WTC11 (cell line): ENCODE results near the gene FADD. TPM values are rescaled to one million over a fixed set of nuclear protein-coding genes. Genes with fewer than 3 reads are reported as not detected.

Experiments used
- ATAC-seq: fragments of 200-7000 bp; cut with Tn5 transposase; 2 replicates; pipeline ENCODE4 v1.10.0; 2021; ENCODE audit warnings: mild to moderate bottlenecking, moderate library complexity
- CTCF ChIA-PET: fragments of 300-600 bp; sonication (Branson Sonifier 250); formaldehyde crosslinking; loops from one replicate; lab custom pipeline; 2021; ENCODE audit warnings: antibody characterized with exemption; lab: Charles Lee
- POLR2A ChIA-PET: fragments of 350-600 bp; sonication (Branson Sonifier 250); formaldehyde crosslinking; loops from one replicate; lab custom pipeline; 2021; ENCODE audit warnings: antibody characterized with exemption; lab: Charles Lee
- DNase-seq: peaks from one replicate; pipeline ENCODE4 v3.0.0; 2021; ENCODE audit warnings: low spot score
- H3K27ac Mint-ChIP-seq: 2 replicates; pipeline ENCODE4 v1.8.0; 2021; ENCODE audit warnings: mixed read lengths
- H3K27me3 Mint-ChIP-seq: 2 replicates; pipeline ENCODE4 v1.8.0; 2021; ENCODE audit warnings: low read depth, mild to moderate bottlenecking, moderate library complexity, mixed read lengths
- H3K36me3 Mint-ChIP-seq: 2 replicates; pipeline ENCODE4 v1.8.0; 2021; ENCODE audit warnings: mixed read lengths
- H3K4me1 Mint-ChIP-seq: 2 replicates; pipeline ENCODE4 v1.8.0; 2022; ENCODE audit warnings: mixed read lengths
- H3K4me3 Mint-ChIP-seq: 2 replicates; pipeline ENCODE4 v1.8.0; 2021; ENCODE audit warnings: mild to moderate bottlenecking, moderate library complexity, mixed read lengths
- H3K9me3 Mint-ChIP-seq: 2 replicates; pipeline ENCODE4 v1.8.0; 2021; ENCODE audit warnings: mixed read lengths
- CREM ChIP-seq: sonication (generic); formaldehyde crosslinking; IDR thresholded peaks from 2 replicates; pipeline ENCODE4 v1.8.1; 2022; ENCODE audit warnings: mild to moderate bottlenecking, missing genetic modification reagents, moderate library complexity
- RELA ChIP-seq: sonication (generic); formaldehyde crosslinking; IDR thresholded peaks from 2 replicates; pipeline ENCODE4 v1.8.1; 2022; ENCODE audit warnings: missing genetic modification reagents, mild to moderate bottlenecking, borderline replicate concordance
- SMAD3 ChIP-seq: sonication (generic); formaldehyde crosslinking; IDR thresholded peaks from 2 replicates; pipeline ENCODE4 v1.8.0; 2022; ENCODE audit warnings: missing genetic modification reagents, mild to moderate bottlenecking, borderline replicate concordance
- TEAD1 ChIP-seq: sonication (generic); formaldehyde crosslinking; IDR thresholded peaks from 2 replicates; pipeline ENCODE4 v1.8.0; 2022; ENCODE audit warnings: mild to moderate bottlenecking, missing genetic modification reagents
- ZNF121 ChIP-seq: sonication (generic); formaldehyde crosslinking; IDR thresholded peaks from 2 replicates; pipeline ENCODE4 v1.8.0; 2023; ENCODE audit warnings: missing genetic modification reagents
- total RNA-seq: library from RNA; stranded (reverse); gene quantifications from 3 replicates; pipeline ENCODE4 v1.2.3, GENCODE V29; 2021
- TF ChIP-seq, protein P1 (sequence below): sonication (generic); formaldehyde crosslinking; IDR thresholded peaks from 2 replicates; pipeline ENCODE4 v1.8.1; 2023; ENCODE audit warnings: mild to moderate bottlenecking, missing genetic modification reagents
- TF ChIP-seq, protein P2 (sequence below): sonication (generic); formaldehyde crosslinking; conservative IDR thresholded peaks from 2 replicates; pipeline ENCODE4 v1.8.1; 2022; ENCODE audit warnings: mild to moderate bottlenecking, missing genetic modification reagents
- TF ChIP-seq, protein P3 (sequence below): fragments of 200-600 bp; IDR thresholded peaks from 2 replicates; pipeline ENCODE4 v1.8.0; 2022; ENCODE audit warnings: antibody characterized with exemption
- TF ChIP-seq, protein P4 (sequence below): sonication (generic); formaldehyde crosslinking; IDR thresholded peaks from 2 replicates; pipeline ENCODE4 v1.8.1; 2023; ENCODE audit warnings: mild to moderate bottlenecking, moderate library complexity, missing genetic modification reagents
- TF ChIP-seq, protein P5 (sequence below): sonication (generic); formaldehyde crosslinking; IDR thresholded peaks from 2 replicates; pipeline ENCODE4 v1.8.0; 2022; ENCODE audit warnings: mild to moderate bottlenecking, missing genetic modification reagents
- TF ChIP-seq, protein P6 (sequence below): sonication (generic); formaldehyde crosslinking; IDR thresholded peaks from 2 replicates; pipeline ENCODE4 v1.8.0; 2022; ENCODE audit warnings: mild to moderate bottlenecking, missing genetic modification reagents

The FADD gene
- total RNA-seq, 1 experiment from 2014 or later, result 49.0 TPM

DNA sequence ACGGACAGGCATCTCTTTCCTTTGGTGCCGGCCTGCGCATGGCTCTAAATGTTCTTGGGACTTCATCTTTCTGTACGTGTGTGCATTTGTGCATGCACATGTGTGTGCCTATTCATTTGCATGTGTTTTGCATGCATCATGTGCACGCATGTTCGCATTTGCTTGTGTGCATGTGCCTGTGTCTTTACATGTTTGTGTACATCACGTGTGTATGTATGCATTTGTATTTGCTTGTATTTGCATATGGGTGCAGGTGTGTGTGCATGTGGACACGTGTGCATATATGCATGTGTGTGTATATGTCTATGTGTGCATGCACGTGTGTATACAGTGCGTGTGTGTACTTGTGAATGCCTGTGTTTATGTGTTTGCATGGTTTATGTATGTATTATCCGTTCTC is 13.5 kb upstream of the FADD start:
- H3K4me1 Mint-ChIP-seq, result peaks cover 3% of the 10 kb centered on the region
- POLR2A ChIA-PET, result no interaction called here
- no peak for DNase-seq
- H3K27me3 Mint-ChIP-seq, result no peaks in the 10 kb centered on the region
- ATAC-seq, result no peak
- no peak overlapping the region for H3K27ac Mint-ChIP-seq
- no peak for TF ChIP-seq SMAD3 (CRISPR knock-in tag)
- TF ChIP-seq, protein P1, sequence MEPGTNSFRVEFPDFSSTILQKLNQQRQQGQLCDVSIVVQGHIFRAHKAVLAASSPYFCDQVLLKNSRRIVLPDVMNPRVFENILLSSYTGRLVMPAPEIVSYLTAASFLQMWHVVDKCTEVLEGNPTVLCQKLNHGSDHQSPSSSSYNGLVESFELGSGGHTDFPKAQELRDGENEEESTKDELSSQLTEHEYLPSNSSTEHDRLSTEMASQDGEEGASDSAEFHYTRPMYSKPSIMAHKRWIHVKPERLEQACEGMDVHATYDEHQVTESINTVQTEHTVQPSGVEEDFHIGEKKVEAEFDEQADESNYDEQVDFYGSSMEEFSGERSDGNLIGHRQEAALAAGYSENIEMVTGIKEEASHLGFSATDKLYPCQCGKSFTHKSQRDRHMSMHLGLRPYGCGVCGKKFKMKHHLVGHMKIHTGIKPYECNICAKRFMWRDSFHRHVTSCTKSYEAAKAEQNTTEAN, result no peak
- H3K4me3 Mint-ChIP-seq, result no peak overlapping the region
- H3K36me3 Mint-ChIP-seq, result no peaks in the 10 kb centered on the region
- no peaks in the 10 kb centered on the region; the same call in 1 of the 2 replicates for H3K9me3 Mint-ChIP-seq
- CTCF ChIA-PET, result no interaction called here

DNA sequence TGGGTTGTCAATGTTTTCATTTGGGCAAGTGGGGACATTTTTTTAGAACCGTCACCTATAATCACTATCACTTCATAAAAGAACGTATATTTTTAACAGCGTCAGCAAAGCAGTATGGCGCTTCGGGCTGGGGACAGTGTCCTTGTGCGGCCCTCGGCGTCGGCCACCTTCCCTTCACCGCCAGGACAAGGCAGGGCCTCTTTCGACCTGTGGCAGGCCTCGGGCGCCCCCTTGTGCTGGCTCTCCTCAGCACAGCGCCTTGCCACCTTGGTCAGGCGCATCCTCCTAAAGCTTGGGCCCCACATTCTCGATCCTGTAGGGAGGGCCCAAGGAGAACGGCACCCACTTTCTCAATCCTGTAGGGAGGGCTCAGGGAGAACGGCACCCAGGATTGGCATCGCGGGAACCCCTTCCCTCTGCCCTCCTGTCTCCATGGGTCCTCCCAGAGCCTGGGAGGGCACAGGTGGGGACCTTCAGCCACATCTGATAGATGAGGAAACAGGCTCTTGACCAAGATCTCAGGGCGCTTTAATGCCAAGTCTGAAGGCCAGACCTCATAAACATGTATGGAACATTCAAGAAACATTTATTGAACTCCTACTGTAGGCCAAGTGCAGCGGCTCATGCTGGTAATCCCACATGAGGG is 11.5 kb upstream of the FADD start:
- H3K4me3 Mint-ChIP-seq, result no peak overlapping the region
- ChIA-PET POLR2A (no interaction called here), CTCF (interaction anchor here (0.6 to 2.1 kb wide), 40 partner anchors 9 to 299 kb away, joined by 3 to 23 read pairs (median 5); no protein-coding TSS in a partner anchor)
- H3K27ac Mint-ChIP-seq, result no peak overlapping the region
- H3K9me3 Mint-ChIP-seq, result no peaks in the 10 kb centered on the region; the same call in 1 of the 2 replicates
- DNase-seq, result peak; percentile 93
- TF ChIP-seq, protein P1, result no peak
- no peak for TF ChIP-seq RELA
- TF ChIP-seq, protein P2, sequence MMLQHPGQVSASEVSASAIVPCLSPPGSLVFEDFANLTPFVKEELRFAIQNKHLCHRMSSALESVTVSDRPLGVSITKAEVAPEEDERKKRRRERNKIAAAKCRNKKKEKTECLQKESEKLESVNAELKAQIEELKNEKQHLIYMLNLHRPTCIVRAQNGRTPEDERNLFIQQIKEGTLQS, result no peak
- TF ChIP-seq, protein P3, sequence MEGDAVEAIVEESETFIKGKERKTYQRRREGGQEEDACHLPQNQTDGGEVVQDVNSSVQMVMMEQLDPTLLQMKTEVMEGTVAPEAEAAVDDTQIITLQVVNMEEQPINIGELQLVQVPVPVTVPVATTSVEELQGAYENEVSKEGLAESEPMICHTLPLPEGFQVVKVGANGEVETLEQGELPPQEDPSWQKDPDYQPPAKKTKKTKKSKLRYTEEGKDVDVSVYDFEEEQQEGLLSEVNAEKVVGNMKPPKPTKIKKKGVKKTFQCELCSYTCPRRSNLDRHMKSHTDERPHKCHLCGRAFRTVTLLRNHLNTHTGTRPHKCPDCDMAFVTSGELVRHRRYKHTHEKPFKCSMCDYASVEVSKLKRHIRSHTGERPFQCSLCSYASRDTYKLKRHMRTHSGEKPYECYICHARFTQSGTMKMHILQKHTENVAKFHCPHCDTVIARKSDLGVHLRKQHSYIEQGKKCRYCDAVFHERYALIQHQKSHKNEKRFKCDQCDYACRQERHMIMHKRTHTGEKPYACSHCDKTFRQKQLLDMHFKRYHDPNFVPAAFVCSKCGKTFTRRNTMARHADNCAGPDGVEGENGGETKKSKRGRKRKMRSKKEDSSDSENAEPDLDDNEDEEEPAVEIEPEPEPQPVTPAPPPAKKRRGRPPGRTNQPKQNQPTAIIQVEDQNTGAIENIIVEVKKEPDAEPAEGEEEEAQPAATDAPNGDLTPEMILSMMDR, result peak; percentile 92
- TF ChIP-seq, protein P4, sequence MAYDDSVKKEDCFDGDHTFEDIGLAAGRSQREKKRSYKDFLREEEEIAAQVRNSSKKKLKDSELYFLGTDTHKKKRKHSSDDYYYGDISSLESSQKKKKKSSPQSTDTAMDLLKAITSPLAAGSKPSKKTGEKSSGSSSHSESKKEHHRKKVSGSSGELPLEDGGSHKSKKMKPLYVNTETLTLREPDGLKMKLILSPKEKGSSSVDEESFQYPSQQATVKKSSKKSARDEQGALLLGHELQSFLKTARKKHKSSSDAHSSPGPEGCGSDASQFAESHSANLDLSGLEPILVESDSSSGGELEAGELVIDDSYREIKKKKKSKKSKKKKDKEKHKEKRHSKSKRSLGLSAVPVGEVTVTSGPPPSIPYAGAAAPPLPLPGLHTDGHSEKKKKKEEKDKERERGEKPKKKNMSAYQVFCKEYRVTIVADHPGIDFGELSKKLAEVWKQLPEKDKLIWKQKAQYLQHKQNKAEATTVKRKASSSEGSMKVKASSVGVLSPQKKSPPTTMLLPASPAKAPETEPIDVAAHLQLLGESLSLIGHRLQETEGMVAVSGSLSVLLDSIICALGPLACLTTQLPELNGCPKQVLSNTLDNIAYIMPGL (CRISPR knock-in tag), result peak; percentile 51; the same call in 1 of the 2 replicates
- TF ChIP-seq, protein P5, sequence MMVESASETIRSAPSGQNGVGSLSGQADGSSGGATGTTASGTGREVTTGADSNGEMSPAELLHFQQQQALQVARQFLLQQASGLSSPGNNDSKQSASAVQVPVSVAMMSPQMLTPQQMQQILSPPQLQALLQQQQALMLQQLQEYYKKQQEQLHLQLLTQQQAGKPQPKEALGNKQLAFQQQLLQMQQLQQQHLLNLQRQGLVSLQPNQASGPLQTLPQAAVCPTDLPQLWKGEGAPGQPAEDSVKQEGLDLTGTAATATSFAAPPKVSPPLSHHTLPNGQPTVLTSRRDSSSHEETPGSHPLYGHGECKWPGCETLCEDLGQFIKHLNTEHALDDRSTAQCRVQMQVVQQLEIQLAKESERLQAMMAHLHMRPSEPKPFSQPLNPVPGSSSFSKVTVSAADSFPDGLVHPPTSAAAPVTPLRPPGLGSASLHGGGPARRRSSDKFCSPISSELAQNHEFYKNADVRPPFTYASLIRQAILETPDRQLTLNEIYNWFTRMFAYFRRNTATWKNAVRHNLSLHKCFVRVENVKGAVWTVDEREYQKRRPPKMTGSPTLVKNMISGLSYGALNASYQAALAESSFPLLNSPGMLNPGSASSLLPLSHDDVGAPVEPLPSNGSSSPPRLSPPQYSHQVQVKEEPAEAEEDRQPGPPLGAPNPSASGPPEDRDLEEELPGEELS (CRISPR knock-in tag), result no peak
- TF ChIP-seq, protein P6, sequence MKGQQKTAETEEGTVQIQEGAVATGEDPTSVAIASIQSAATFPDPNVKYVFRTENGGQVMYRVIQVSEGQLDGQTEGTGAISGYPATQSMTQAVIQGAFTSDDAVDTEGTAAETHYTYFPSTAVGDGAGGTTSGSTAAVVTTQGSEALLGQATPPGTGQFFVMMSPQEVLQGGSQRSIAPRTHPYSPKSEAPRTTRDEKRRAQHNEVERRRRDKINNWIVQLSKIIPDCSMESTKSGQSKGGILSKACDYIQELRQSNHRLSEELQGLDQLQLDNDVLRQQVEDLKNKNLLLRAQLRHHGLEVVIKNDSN (CRISPR knock-in tag), result no peak
- TF ChIP-seq TEAD1 (CRISPR knock-in tag), result no peak
- TF ChIP-seq ZNF121 (CRISPR knock-in tag), result peak; percentile 83
- TF ChIP-seq CREM (CRISPR knock-in tag), result no peak
- TF ChIP-seq, all 79 proteins: peak for 3
- peak; percentile 94 for ATAC-seq
- no peaks in the 10 kb centered on the region for H3K36me3 Mint-ChIP-seq
- peaks cover 3% of the 10 kb centered on the region for H3K4me1 Mint-ChIP-seq
- H3K27me3 Mint-ChIP-seq, result no peaks in the 10 kb centered on the region
